Measurements from ENCODE around the gene NT5C3A. TPM values are rescaled to one million over a fixed set of nuclear protein-coding genes. Genes with fewer than 3 reads are reported as not detected.

The NT5C3A gene
- polyA plus RNA-seq, 6 donors from 2014 or later: 131 to 206 (median 147) TPM

- Mint-ChIP-seq H3K36me3 (peaks cover 5 to 23% of the 10 kb centered on the region in 2 donors), H3K4me3 (peak overlapping the region in 1 of 8 donors; percentile 24), H3K27ac (no peak overlapping the region), H3K9me3 (peaks cover 0 to 58% (median 37%) of the 10 kb centered on the region in 7 donors), H3K27me3 (peaks cover 7 to 18% (median 13%) of the 10 kb centered on the region in 3 donors), H3K4me1 (peaks cover 4 to 11% (median 6%) of the 10 kb centered on the region in 3 donors)
- no peak for ATAC-seq (ENCODE audit: low read depth in 2 of 2)
- DNase-seq: no peak
Observed at GRCh38 chr7:33067921-33068320, 5.3 kb upstream of the NT5C3A start.

- DNase-seq (no peak), ATAC-seq (ENCODE audit: low read depth in 2 of 2) (no peak)
- Mint-ChIP-seq H3K4me1 (peaks cover 4 to 12% (median 9%) of the 10 kb centered on the region in 3 donors), H3K4me3 (peak overlapping the region in 1 of 8 donors; percentile 68), H3K9me3 (peaks cover 0 to 49% (median 36%) of the 10 kb centered on the region in 7 donors), H3K36me3 (peaks cover 5 to 18% of the 10 kb centered on the region in 2 donors), H3K27me3 (peaks cover 0 to 6% (median 1%) of the 10 kb centered on the region in 3 donors), H3K27ac (no peak overlapping the region)
Observed at GRCh38 chr7:33066771-33067170, 4.2 kb upstream of the NT5C3A start.

- no peak for DNase-seq
Observed at GRCh38 chr7:33065981-33066380, 3.4 kb upstream of the NT5C3A start.

DNA sequence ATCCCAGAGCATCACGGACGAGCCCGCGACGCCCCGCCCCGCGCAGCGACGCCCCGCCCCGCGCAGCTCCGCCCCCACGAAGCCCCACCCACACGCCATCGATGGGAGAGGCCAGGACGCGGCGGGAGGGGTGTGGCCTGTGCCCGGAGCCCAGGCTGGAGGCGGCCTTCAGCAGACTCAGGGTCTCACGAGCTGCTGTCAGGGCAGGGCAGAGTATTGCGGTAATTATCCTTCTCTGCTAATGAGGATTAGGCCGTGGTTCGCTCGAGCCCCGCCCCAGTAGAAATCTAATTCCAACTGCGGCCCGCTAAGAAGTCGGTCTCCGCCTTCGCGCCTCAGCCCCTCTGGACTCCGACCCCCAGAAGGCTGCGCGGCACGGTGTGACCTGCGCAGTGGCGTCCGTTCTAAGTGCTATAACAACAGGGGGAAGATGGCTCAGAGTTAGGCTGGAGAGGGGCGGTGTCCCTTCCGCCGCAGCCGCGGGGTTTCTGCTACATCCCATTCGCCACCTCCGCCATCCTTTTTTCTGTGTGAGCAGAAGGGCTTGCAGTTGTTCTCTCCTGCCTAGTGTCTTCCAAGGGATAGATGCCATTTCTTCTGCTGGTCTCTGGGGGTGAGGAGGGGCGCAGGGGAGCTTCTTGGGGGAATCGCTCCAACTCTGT, 337 bp upstream of the NT5C3A start:
- Mint-ChIP-seq H3K4me3 (peak overlapping the region; percentile 86 to 98 (median 96)), H3K27ac (peak overlapping the region; percentile 86 to 97 (median 96)), H3K9me3 (peaks cover 0 to 15% (median 12%) of the 10 kb centered on the region in 7 donors), H3K36me3 (peaks cover 9 to 12% of the 10 kb centered on the region in 2 donors), H3K4me1 (peaks cover 23 to 43% (median 41%) of the 10 kb centered on the region in 3 donors), H3K27me3 (no peaks in the 10 kb centered on the region)
- ATAC-seq (ENCODE audit: low read depth in 2 of 2): peak; percentile 85 to 88
- DNase-seq: peak; percentile 94

More at GRCh38 chr7:33065981-33066380, 3.4 kb upstream of the NT5C3A start:
- Mint-ChIP-seq H3K4me3 (peak overlapping the region in 1 of 8 donors; percentile 68), H3K27ac (no peak overlapping the region), H3K4me1 (peaks cover 4 to 16% (median 12%) of the 10 kb centered on the region in 3 donors), H3K27me3 (no peaks in the 10 kb centered on the region), H3K36me3 (peaks cover 5 to 10% of the 10 kb centered on the region in 2 donors), H3K9me3 (peaks cover 0 to 41% (median 29%) of the 10 kb centered on the region in 7 donors)
- ATAC-seq (ENCODE audit: low read depth in 2 of 2): no peak

GRCh38 chr7:33061282-33061937, 1.2 kb downstream of the NT5C3A start:
- Mint-ChIP-seq H3K9me3 (peaks cover 0 to 10% (median 9%) of the 10 kb centered on the region in 7 donors), H3K27ac (peak overlapping the region; percentile 84 to 96 (median 90)), H3K36me3 (peaks cover 7 to 14% of the 10 kb centered on the region in 2 donors), H3K27me3 (no peaks in the 10 kb centered on the region), H3K4me1 (peaks cover 28 to 53% (median 51%) of the 10 kb centered on the region in 3 donors), H3K4me3 (peak overlapping the region; percentile 86 to 98 (median 96))
- DNase-seq (no peak), ATAC-seq (ENCODE audit: low read depth in 2 of 2) (no peak)

- Mint-ChIP-seq H3K4me1 (peaks cover 35 to 68% (median 63%) of the 10 kb centered on the region in 3 donors), H3K27ac (peak overlapping the region in 2 of 6 donors; percentile 64 to 69), H3K27me3 (no peaks in the 10 kb centered on the region), H3K9me3 (peaks cover 0 to 4% (median 0%) of the 10 kb centered on the region in 7 donors), H3K4me3 (peak overlapping the region in 5 of 8 donors; percentile 10 to 98 (median 47)), H3K36me3 (peaks cover 0 to 14% of the 10 kb centered on the region in 2 donors)
- no peak for ATAC-seq (ENCODE audit: low read depth in 2 of 2)
- no peak for DNase-seq
Observed at GRCh38 chr7:33059635-33060034, 2.9 kb downstream of the NT5C3A start.

- DNase-seq (no peak), ATAC-seq (ENCODE audit: low read depth in 2 of 2) (no peak)
- Mint-ChIP-seq H3K4me1 (peaks cover 47 to 85% (median 75%) of the 10 kb centered on the region in 3 donors), H3K27me3 (no peaks in the 10 kb centered on the region), H3K27ac (peak overlapping the region in 5 of 6 donors; percentile 21 to 76 (median 69)), H3K4me3 (peak overlapping the region in 1 of 8 donors; percentile 12), H3K36me3 (peaks cover 0 to 14% of the 10 kb centered on the region in 2 donors), H3K9me3 (peaks cover 0 to 2% (median 0%) of the 10 kb centered on the region in 7 donors)
Observed at GRCh38 chr7:33055158-33055557, 7.4 kb downstream of the NT5C3A start.

DNA sequence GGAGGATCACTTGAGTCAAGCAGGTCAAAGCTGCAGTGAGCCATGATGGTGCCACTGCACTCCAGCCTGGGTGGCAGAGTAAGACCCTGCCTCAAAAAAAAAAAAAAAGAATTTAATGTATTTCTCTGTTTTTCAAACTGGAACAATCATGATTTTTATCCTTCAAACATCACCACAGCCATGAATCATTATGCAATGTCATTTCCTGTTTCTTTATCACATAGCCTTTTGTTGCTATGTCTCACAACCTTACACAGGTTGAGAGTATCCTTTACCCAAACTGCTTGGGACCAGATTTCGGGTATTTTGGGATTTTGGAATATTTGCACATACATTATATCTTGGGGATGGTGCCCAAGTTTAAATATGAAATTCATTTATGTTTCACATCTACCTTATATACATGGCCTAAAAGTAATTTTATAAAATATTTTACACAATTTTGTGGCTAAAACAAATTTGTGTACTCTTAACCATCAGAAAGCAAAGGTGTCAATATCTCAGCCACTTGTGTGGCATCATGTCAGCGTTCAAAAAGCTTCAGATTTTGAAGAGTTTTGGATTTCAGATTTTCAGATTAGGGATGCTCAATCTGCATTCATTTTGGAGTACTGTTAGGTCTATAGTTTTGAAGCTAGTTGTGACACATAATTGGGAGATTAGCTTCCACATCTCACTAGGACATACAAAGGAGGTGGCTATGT, 8.2 kb downstream of the NT5C3A start:
- Mint-ChIP-seq H3K27ac (peak overlapping the region; percentile 32 to 87 (median 64)), H3K9me3 (peaks cover 0 to 2% (median 0%) of the 10 kb centered on the region in 7 donors), H3K27me3 (no peaks in the 10 kb centered on the region), H3K4me3 (peak overlapping the region in 1 of 8 donors; percentile 25), H3K36me3 (peaks cover 0 to 14% of the 10 kb centered on the region in 2 donors), H3K4me1 (peaks cover 45 to 83% (median 69%) of the 10 kb centered on the region in 3 donors)
- DNase-seq (no peak), ATAC-seq (ENCODE audit: low read depth in 2 of 2) (peak; percentile 27 to 29)

DNA sequence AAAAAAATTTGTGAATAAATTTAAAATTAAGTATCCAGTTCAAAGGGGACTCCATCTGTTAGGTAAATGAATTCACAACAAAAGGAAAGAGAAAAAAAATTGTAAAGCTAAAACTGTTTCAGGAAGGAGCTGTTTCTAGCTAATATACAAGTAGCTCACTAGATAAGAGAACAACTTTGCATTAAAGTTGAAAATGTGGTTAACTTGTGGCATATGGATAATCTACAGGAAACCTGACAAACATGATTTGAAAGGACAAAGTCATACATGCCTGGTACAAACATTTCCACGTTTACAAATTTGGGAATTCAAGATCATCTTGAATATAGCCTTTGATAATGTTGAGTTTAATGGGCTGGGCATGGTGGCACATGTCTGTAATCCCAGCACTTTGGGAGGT, 8.9 kb downstream of the NT5C3A start:
- Mint-ChIP-seq H3K4me3 (peak overlapping the region in 3 of 8 donors; percentile 16 to 29 (median 25)), H3K9me3 (peaks cover 0 to 1% (median 0%) of the 10 kb centered on the region in 7 donors), H3K36me3 (peaks cover 0 to 11% of the 10 kb centered on the region in 2 donors), H3K27me3 (no peaks in the 10 kb centered on the region), H3K4me1 (peaks cover 45 to 83% (median 62%) of the 10 kb centered on the region in 3 donors), H3K27ac (peak overlapping the region; percentile 28 to 87 (median 46))
- ATAC-seq (ENCODE audit: low read depth in 2 of 2) (no peak), DNase-seq (no peak)

DNA sequence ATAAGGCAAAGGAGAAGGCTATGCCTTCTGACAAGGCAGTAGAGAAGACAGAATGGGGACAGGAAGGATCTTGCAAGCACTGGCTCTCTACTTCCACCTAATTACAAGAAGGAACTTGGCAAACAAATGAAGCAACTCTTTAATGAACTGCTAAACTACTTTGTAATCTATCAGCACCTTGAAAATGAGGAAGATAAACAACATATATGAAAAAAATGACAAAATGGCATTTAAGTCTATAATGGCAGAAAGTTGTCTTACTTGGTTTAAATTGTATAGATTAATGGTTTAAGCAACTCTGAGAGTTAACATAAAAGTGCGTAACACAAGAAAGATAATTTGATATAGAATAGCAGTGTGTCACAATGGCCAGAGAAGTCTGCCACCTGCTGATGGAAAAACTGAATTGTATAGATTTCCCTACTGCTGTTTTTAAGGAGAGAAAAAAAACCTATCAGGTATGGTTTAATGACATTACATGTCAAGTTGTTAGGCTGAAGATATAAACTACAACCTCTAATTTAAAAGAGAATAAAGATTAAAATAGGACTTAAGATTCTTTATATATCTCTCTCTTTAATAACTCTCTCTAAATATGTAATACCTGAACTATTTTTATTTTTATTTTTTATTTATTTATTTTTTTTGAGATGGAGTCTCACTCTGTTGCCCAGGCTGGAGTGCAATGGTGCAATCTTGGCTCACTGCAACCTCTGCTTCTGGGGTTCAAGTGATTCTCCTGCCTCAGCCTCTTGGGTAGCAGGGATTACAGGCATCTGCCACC, 11.8 kb downstream of the NT5C3A start:
- H3K9me3 Mint-ChIP-seq: no peaks in the 10 kb centered on the region
- H3K4me3 Mint-ChIP-seq: peak overlapping the region; percentile 0 to 67 (median 38)
- H3K27ac Mint-ChIP-seq: peak overlapping the region; percentile 12 to 90 (median 76)
- ATAC-seq (ENCODE audit: low read depth in 2 of 2) (peak; percentile 72 to 82), DNase-seq (peak; percentile 45)
- H3K4me1 Mint-ChIP-seq: peaks cover 42 to 83% (median 46%) of the 10 kb centered on the region in 3 donors
- no peaks in the 10 kb centered on the region for H3K27me3 Mint-ChIP-seq
- peaks cover 0 to 3% of the 10 kb centered on the region in 2 donors for H3K36me3 Mint-ChIP-seq

DNA sequence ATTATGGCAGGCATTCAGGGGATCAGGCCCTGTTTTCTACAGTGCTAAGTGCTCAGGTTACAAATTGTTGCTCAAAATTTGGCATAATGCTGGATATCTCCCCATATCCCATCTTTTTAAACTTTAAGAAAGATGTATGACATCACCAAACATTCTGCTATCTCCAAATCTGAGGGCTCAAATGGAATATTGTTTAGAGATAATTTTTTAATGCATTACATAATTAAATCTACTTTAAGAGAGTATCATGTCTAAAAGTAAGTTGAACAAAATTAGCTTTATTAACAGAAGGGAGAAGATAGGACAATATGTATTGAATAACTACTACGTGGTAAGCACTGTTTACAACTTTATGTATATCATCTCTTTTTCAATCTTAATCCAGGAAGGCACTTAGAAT, 13.9 kb downstream of the NT5C3A start:
- no peak for DNase-seq
- H3K9me3 Mint-ChIP-seq: no peaks in the 10 kb centered on the region
- no peaks in the 10 kb centered on the region for H3K36me3 Mint-ChIP-seq
- peak overlapping the region in 3 of 6 donors; percentile 1 to 76 (median 11) for H3K27ac Mint-ChIP-seq
- no peaks in the 10 kb centered on the region for H3K27me3 Mint-ChIP-seq
- no peak for ATAC-seq (ENCODE audit: low read depth in 2 of 2)
- no peak overlapping the region for H3K4me3 Mint-ChIP-seq
- peaks cover 46 to 81% (median 49%) of the 10 kb centered on the region in 3 donors for H3K4me1 Mint-ChIP-seq

GRCh38 chr7:33048257-33048656, 14.3 kb downstream of the NT5C3A start:
- Mint-ChIP-seq H3K27me3 (no peaks in the 10 kb centered on the region), H3K4me3 (peak overlapping the region in 1 of 8 donors; percentile 31), H3K36me3 (no peaks in the 10 kb centered on the region), H3K27ac (peak overlapping the region in 2 of 6 donors; percentile 2 to 76), H3K4me1 (peaks cover 51 to 81% (median 53%) of the 10 kb centered on the region in 3 donors), H3K9me3 (no peaks in the 10 kb centered on the region)
- ATAC-seq (ENCODE audit: low read depth in 2 of 2): no peak
- no peak for DNase-seq

All from naive B cell (primary cell).